EH (cell line): Measurements from ENCODE around the gene HK1.
"Not testable (repeated sequence)": the region's sequence is repeated elsewhere in the genome, so short reads cannot be mapped to it uniquely, and the experiment has no call there.

Source experiments
- DNase-seq: peaks from one replicate; pipeline ENCODE4 v3.0.0-alpha.2; 2015; ENCODE audit warnings: low read depth

HK1 gene

GRCh38 chr10:69278446-69278963 lies at the start of gene HK1:
TSS of gene HK1 (plus strand) at chr10:69278496.
- DNase-seq, result peak; percentile 36

GRCh38 chr10:69229616-69229916 lies 48.7 kb upstream of the HK1 start:
- DNase-seq, result no peak

GRCh38 chr10:69230128-69230527 lies 48.2 kb upstream of the HK1 start:
- no peak for DNase-seq

GRCh38 chr10:69232252-69232651 lies 46.0 kb upstream of the HK1 start:
- DNase-seq, result peak; percentile 91

GRCh38 chr10:69232736-69233480 lies 45.4 kb upstream of the HK1 start:
- DNase-seq, result no peak

GRCh38 chr10:69234447-69234846 lies 43.8 kb upstream of the HK1 start:
- no peak for DNase-seq

- peak; percentile 79 for DNase-seq
These were observed 40.7 kb upstream of the HK1 start for GRCh38 chr10:69237528-69238159.

GRCh38 chr10:69239136-69239535 lies 39.2 kb upstream of the HK1 start:
- DNase-seq, result no peak

- peak; percentile 59 for DNase-seq
These were observed 38.4 kb upstream of the HK1 start for GRCh38 chr10:69239816-69240434.

- no peak for DNase-seq
These were observed 37.8 kb upstream of the HK1 start for GRCh38 chr10:69240455-69240854.

- DNase-seq, result peak; percentile 54
These were observed 36.7 kb upstream of the HK1 start for GRCh38 chr10:69241575-69241974.

- DNase-seq, result no peak
These were observed 36.0 kb upstream of the HK1 start for GRCh38 chr10:69242040-69242851.

GRCh38 chr10:69242852-69243212 lies 35.5 kb upstream of the HK1 start:
- no peak for DNase-seq

GRCh38 chr10:69243817-69244216 lies 34.5 kb upstream of the HK1 start:
- no peak for DNase-seq

- no peak for DNase-seq
These were observed 32.3 kb upstream of the HK1 start for GRCh38 chr10:69246036-69246435.

- no peak for DNase-seq
These were observed 31.5 kb upstream of the HK1 start for GRCh38 chr10:69246581-69247312.

- DNase-seq, result no peak
These were observed 31.0 kb upstream of the HK1 start for GRCh38 chr10:69247313-69247710.

GRCh38 chr10:69248117-69248730 lies 30.1 kb upstream of the HK1 start:
- DNase-seq, result no peak

GRCh38 chr10:69250041-69250440 lies 28.3 kb upstream of the HK1 start:
- no peak for DNase-seq

- DNase-seq, result not testable (repeated sequence)
These were observed 26.9 kb upstream of the HK1 start for GRCh38 chr10:69251417-69251816.

- DNase-seq, result no peak
These were observed 25.1 kb upstream of the HK1 start for GRCh38 chr10:69253171-69253570.
